Dermis blood vessel endothelial cell (primary cell): ENCODE measurements around the gene HDAC4. TPM values are rescaled to one million over a fixed set of nuclear protein-coding genes. Genes with fewer than 3 reads are reported as not detected.

Experiments
- DNase-seq: peaks from one replicate; pipeline ENCODE4 v3.0.0; 2010
- total RNA-seq: library from RNA; depleted of rRNA; stranded (reverse); fragments of >200 nt; gene quantifications from 2 replicates; pipeline ENCODE4 v1.2.3, GENCODE V29; 2014

Gene HDAC4
- total RNA-seq, 1 donor from 2014 or later, result 17.4 TPM

DNA sequence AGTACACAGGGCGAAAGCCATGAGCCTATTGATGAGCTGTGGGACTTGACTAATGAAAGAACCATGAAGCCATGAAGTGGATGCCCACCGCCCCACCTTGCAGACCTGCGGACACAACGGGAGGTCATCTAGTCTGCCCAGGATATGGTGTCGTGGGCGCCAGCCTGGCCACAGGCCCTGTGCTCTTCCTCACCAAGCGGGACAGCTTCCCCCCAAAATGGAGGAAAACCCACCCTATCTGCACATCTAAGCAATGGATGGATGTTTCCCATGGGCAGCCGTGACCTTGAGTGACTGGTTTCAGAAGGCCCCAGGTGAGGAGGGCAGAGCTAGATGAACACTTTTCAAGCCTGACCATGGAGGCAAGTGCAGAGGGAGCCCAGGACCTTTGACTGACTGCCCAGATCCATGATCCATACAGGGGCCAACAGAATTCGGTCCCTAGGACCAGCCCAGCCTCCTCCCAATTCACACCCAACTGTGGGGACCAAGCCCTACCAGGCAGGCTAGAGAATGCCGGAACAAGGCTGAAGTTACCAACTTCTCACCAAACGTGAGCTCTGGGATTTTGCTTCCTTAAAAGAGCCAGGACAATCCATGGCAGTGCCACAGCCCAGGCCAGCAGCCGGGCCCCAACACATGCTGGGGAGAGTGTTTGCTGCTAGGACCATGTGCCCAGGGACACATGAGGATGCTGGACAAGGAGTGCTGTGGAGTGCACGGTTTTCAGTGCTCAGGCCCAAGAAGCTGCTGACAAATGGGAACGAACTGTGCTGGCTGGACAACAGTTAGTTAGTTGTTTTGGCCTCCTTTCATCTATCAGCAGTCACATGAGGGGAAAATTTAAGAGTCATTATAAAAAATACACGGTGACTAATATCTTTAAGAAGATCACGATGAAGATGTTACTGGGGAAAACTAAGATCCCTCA lies 249.4 kb downstream of the HDAC4 start:
- DNase-seq, result no peak

GRCh38 chr2:239150125-239151011 lies 250.5 kb downstream of the HDAC4 start:
- DNase-seq, result no peak

GRCh38 chr2:239149501-239149900 lies 251.3 kb downstream of the HDAC4 start:
- no peak for DNase-seq

- DNase-seq, result no peak
Measured at GRCh38 chr2:239148495-239149200, 252.2 kb downstream of the HDAC4 start.

GRCh38 chr2:239147376-239147775 lies 253.4 kb downstream of the HDAC4 start:
- DNase-seq, result no peak

DNA sequence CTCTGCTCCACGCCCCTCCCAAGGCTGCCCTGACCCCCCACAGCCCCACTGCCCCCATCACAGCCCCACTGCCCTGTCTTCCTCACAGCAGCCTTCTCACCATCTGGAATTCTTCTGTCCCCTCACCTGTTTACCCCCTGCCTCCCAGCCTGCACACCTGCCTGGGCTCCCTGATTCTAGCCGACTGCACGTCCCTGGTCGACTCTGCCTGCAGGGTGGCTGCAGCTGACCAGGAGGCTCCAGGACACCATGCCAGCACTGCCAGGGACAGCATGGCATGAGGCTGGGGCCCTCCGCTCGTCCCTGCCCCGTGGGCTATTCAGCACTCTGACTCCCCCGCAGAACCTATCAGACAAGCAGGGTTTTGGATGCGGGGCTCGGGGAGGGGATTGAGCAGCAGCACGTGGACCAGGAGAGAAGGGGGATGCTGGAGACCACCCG lies 254.1 kb downstream of the HDAC4 start:
- no peak for DNase-seq

- no peak for DNase-seq
Measured at GRCh38 chr2:239146011-239146641, 254.7 kb downstream of the HDAC4 start.

GRCh38 chr2:239145601-239146000 lies 255.2 kb downstream of the HDAC4 start:
- no peak for DNase-seq

GRCh38 chr2:239145106-239145505 lies 255.7 kb downstream of the HDAC4 start:
- no peak for DNase-seq

- no peak for DNase-seq
Measured at GRCh38 chr2:239144713-239144999, 256.2 kb downstream of the HDAC4 start.

- DNase-seq, result peak; percentile 71
Measured at GRCh38 chr2:239143858-239144712, 256.7 kb downstream of the HDAC4 start.

DNA sequence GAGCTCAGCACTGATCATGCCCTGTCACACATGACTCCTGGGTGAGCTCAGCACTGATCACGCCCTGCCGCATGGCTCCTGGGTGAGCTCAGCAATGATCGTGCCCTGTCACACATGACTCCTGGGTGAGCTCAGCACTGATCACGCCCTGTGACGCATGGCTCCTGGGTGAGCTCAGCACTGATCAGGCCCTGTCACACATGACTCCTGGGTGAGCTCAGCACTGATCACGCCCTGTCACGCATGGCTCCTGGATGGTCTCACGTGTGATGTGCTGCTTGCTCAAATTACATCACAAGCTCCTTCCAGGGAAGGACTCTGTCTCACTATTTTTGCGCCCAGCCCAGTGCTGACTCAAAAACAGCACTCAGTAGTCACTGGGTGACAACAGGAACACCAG lies 258.0 kb downstream of the HDAC4 start:
- DNase-seq, result no peak

DNA sequence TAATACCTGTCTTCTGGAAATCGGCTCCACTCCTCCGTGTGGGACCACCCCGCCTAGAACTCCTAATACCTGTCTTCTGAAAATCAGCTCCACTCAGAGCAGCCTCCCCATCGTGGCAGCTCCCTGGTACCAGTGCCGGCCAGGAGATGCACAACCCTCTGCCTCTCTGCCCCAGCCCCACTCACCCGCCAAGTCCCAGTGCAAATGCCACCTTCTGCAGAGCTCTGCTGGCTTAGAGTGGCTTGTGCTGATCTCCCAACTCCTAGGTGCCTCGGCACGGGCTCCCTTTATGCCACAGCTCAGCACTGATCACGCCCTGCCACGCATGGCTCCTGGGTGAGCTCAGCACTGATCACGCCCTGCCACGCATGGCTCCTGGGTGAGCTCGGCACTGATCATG lies 258.5 kb downstream of the HDAC4 start:
- no peak for DNase-seq

DNA sequence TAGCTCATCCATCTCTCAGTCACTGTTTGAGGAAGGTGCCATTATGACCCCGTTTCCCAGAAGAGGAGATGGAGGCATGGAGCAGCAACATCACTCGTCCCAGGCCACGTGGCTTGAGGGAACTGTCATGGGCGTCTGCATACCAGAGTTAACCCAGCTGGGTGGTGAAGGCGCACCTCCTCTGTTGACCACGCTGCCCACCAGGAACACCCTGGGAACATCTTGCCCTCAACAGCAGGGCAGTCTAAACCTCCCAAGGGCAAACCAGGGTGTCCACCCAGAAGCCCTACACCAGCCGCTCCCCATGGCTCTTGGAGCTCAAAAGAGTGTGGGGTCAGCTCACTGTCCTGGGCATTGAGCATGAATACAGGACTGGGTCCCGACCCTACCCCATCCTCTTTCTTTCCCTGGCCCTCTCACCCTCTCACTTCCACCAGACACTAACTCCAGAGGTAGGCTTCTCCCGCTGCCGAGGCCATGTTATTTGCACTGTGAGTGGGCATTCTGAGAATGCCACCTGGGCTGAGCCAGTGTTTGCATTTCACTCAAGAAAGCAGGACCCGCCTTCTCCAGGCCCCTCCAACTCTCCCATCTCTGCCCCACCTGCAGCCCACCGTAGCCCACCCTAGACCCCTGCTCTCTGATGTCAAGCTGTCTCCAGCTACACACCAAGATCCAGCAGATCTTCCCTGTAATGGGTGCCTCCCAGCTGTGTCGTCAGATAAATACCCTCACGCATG lies 259.6 kb downstream of the HDAC4 start:
- DNase-seq, result no peak

DNA sequence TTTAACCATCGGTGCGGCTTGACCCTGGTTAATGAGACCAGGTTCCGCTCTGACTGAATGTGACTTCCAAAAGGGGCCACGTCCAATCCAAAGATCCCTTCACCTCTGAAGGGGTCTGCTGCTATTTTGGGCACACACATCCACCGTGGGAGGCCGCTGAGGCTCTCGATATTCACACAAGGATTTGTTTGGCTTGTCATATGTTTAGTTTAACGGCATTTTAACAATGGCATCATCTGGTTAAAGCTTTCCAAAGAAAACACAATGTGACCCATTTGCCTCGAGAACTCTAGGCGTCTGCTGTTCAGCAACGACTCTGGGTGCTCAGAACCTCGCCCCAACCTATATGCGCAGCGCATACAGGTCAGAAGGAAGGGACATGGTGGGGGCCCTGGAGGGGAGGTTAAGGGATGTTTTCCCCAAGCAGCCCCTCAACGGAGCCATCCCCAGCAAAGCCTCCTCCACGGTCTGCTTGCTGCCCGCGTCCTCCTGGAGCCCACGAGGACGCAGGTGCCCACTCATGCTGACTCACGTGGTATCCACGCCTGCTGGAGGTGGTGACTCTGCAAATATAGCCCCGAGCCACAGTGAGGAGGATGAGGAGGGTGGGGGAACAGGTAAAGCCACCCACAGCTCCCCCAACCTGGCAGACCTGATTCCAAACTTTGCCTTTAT lies 260.3 kb downstream of the HDAC4 start:
- DNase-seq, result no peak

DNA sequence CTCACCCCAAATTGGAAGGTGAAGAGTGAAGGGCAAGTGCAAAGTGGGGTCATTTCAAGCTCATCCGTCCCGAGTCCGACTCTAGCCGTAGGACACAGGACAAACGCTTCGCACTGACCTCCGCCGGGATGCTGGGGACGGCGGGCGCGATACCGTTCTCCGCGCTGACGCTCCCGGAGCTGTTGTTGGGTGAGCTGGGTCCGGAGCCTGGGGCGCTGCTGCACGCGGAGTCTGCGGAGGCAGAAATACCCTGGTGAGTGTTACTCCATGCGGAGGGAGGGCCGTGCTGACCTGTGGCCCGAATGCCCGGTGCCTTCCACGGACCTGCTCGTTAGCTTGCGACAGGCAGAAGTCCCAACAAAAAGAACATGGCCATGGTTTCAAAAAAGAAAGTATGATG lies 261.3 kb downstream of the HDAC4 start:
- no peak for DNase-seq

GRCh38 chr2:239139101-239139500 lies 261.7 kb downstream of the HDAC4 start:
- DNase-seq, result no peak

DNA sequence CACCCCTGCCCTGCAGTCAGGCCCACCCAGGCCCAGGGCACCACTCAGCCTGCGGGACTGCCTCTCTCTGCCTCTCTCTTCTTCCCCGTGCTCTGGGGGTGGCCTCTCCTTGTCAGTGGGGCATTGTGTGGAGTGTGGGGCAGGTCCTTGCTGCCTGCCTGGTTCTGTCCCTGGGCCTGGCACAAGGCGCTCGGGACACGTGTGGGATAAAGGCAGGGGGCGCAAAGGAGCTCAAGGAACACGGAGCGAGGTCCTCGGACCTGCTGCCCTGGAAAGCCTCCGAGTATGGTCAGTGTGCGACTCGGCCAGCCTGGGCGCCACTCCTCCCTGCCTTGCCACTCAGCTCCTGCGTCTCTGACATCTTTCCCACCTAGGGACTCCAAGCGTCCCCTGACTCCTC lies 262.2 kb downstream of the HDAC4 start:
- no peak for DNase-seq

- DNase-seq, result no peak
Measured at GRCh38 chr2:239137898-239138283, 262.9 kb downstream of the HDAC4 start.

- DNase-seq, result no peak
Measured at GRCh38 chr2:239137165-239137897, 263.5 kb downstream of the HDAC4 start.
